ENCODE data around the gene TNP1.

The TNP1 gene, protein sequence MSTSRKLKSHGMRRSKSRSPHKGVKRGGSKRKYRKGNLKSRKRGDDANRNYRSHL

DNA sequence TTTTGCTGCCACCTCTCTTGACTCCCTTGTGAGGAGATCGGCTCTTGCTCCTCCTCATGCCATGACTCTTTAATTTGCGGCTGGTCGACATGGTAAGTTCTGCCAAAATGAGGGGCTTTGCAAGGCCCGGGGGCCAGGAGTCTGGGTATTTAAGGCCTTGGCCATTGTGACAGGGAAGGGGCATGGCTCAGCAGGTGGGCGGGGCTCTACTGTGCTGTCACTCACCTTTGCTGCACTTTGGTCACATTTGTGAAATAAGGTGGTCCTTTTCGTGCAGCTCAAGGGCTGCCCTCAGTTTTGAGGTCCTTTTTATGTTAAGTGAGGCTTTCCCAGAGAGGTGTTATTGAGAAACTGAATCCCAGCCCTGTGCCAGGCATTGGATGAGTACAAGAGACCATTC lies at the start of gene TNP1:
Gene TNP1 (minus strand): TSS at position 121 of the 400 bp plus-strand sequence. CDS start 30 bp downstream, at position 91.
- DNase-seq, result no peak

DNA sequence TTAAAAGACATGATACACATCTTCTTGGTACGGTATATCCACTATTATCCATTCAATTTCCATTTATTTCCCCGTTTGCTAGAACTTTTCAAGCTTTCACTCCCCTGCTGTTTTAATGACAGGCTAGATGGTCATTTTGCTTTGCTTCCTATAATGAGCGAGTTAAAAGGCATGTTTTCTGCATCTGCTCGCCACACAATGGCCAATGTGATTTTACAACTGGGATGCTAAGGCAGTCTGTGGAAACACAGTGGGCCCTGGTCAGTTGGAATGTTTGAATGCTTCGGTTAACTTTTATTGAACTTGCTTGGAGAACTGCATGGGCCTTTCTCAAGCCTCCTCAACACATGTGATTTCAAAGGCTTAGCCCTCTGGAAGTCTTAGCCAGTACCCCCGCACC lies 48.4 kb upstream of the TNP1 start:
- DNase-seq, result peak; percentile 57

DNA sequence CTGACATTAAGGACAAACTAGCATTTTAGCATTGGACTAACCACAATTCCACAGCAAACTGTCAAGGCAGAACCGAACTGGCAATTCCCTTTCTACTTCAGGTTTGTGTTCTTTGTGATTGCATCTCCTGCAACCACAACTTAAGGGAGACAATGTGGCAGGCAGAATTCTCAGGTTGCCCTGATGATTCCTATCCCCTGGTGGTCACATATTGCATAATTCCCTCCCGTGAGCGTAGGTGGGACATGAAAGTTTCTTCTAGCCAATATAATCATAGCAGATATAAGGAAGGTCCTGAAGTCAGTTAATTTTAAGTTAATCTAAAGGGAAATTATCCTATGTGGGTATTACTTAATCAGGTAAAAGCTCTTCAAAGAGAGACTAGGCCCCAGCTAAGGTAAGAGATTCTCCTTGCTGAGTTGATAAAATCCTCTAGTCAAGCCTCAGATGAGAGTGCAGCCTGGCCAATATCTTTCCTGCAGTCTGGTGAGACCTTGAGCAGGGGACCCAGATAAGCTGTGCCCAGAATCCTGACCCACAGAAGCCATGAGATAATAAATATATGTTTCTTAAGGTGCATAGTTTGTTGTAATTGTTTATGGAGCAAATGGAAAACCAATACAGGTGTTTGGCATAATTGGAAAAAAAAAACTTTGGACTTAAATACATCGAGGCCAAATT lies 45.9 kb upstream of the TNP1 start:
- no peak for DNase-seq

DNA sequence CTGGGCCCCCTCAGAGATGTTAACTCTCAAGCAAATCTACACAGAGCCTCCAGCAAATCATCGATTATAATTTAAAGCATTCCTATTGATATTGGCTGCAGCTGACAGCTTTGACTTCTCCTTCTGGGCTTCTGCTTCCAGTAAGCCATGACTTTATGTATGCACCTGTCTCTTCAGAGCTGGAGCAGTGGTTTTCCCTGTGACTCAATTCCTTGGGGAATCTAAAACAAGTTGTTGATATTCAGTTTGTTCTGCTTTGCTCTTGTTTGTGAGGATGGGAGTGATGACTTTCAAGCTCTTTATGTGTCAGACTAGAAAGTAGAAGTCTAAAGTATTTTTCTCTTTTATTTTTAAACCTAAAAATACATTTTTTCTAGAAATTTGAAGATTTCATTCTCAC lies 45.1 kb upstream of the TNP1 start:
- no peak for DNase-seq

DNA sequence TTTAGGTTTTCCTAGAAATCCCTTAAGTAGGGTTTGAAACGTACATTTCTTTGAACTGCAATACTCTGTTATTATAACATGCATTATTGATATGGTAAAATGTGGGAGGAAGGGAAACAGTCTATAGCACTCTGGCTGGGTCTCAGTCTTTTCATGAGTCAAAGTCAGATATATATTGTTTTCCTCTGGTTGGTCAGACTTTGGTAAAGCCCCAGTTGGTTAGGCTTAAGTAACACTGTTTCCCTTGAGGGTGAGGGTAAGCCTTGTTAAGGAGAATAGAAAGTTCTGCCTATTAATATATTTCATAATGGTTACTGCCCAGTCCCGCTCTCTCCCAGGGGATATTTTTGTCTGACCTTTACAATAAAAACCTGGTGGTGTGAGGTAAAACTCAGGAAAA lies 44.7 kb upstream of the TNP1 start:
- DNase-seq, result no peak

DNA sequence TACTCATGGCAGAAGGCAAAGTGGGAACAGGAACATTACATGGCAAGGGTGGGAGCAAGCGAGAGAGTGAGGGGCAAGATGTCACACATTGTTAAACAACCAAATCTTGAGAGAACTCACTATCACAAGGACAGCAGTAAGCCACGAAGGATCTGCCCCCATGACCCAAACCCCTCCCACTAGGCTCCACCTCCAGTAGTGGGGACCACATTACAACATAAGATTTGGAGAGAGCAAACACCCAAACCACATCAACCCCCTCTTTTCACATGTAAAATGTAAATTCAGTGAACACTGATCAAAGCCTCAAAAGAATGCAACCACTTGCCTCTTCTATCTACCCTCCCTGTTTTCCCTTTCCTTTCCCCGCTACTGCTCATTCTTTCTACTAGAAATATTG lies 43.6 kb upstream of the TNP1 start:
- DNase-seq, result no peak

DNA sequence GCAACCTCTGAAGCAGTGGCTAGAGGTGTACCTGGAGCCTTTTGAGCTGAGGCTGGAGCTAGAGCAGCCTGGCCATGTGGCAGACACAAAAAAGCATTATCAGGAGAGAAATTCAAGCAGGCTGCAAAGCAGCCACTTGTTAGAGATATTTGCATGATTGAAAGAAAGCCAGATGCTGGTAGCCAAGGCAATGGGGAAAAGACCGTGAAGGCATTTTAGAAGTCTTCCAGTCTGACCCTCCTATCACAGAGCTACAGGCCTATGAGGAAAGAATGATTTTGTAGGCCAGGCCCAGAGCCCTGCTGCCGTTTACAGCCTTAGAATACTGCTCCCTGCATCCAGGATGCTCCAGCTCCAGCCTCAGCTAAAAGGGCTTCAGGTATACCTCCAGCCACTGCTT lies 41.4 kb upstream of the TNP1 start:
- no peak for DNase-seq

DNA sequence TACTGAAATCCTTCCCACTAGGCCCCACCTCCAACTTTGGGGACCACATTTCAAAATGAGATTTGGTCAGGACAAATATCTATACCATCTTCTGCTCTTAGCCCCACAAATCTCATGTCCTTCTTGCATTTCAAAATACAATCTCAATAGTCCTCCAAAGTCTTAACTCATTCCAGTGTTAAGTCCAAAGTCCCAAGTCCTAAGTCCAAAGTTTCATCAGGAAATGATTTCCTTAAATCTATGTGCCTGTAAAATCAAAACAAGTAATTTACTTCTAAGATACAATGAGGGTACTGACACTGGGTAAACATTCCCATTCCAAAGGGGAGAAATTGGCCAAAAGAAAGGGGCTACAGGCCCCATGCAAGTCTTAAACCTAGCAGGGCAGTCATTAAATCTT lies 40.5 kb upstream of the TNP1 start:
- no peak for DNase-seq

DNA sequence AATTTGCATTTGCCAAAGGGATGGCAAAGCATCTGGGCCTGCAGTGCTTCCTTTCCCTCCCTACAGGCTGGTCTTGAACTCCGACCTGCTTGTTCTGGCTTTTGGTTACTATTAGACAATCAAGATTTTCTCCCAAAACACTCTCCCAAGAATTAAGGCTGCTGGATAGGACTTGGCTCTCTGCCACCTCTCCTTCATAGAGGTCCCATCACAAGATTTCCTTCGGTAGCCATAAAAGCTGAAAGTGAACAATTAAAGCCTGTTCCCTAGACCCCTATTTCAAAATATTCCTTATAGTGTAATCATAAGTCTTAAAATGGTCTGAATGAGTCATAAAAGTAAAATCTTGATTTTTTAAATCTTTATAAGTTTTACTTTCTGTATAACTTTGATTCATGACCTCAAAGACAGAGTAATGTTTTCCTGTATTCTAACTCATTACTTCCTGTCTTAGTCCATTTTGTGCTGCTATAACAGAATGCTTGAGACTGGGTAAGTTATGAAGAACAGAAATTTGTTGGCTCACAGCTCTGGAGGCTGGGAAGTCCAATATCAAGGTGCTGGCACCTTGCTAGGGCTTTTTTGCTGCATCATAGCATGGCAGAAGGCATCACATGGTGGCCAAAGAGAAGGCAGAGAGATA lies 37.8 kb upstream of the TNP1 start:
- no peak for DNase-seq

DNA sequence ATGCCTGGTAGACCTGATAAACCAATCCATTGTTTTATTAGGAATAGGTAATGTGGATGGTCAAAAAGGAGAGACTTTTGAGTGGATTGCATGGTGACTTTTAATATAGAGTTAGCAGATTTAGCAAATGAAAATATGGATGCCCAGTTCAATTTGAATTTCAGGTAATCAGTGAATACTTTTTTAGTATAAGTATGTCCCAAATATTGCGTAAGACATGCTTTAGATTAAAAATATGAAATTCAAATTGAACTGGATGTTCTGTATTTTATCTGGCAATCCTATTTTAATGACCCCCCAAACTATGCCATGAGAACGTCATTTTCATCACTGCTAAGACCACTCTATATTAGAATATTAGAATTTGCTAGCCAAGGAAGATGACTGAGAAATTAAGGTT lies 30.3 kb upstream of the TNP1 start:
- no peak for DNase-seq

DNA sequence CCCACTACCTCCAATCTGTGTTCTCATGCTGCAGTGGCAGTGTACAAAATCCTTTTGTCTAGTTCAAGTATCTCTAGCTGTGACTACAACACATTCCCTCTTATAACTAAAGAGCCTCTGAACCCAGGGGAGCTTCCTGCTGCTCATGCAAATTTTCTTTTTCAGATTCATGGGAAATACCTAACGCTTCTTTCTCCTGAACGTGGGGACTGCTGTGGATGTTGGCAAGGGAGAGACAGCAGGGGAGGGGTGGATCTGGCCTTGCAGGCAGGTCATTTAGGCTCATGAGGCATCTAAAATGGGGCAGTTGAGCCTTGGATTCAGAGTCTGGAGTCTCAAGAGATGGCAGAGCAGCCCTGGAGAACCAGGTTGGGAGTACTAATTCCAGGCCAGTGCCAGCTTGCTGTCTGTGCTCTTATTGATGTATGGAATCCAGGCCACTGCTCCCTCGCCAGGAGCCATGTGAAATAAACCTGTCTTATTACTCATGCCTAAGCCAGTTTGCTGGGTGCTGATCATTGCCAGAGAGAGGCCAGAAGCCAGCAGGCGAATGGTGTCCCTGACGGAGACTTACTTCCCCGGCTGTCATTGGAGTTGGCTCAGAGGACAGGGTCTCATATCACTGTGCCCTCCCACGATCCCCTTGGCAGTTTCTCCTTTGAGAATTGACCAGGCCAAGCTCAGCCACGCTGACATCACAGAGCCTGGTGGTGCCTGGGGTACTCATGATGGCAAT lies 29.2 kb upstream of the TNP1 start:
- DNase-seq, result no peak

DNA sequence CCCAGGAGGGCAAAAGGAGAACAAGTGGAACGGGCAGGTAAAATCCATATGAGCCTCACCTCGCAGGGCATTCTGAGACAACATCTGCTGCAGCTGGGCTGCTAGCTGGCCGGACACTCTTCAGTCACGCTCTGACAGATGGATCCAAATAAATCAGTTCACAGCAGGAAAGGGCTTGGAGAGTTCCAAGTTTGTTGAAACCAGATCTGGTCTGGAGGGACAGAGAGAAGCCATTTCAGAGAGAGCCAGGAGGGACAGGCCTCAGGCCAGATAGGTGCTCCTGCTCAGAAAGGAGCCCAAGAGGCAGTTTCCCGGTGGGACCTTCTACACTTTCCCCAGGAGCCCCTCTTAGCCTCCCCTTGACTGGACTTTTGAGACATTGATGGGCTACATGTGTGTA lies 28.2 kb upstream of the TNP1 start:
- no peak for DNase-seq

DNA sequence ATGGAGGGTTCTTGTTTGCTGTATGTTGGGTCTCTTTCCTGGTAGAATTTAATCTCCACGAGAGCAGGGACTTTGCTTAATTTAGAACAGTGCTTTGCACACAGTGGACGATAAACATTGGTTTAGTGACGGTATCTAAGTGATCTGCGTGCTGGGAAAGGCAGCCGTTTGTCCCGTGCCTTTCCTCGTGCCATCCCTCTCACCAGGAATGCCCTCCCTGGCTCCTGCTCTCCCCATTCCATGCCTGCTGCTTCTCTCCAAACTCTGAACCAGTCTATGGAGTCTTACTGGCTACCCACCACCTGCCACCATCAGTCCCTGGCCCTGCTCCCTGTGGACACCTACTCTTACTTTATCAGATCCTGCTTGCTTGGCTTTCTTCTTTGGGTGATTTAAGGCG lies 27.3 kb upstream of the TNP1 start:
- no peak for DNase-seq

DNA sequence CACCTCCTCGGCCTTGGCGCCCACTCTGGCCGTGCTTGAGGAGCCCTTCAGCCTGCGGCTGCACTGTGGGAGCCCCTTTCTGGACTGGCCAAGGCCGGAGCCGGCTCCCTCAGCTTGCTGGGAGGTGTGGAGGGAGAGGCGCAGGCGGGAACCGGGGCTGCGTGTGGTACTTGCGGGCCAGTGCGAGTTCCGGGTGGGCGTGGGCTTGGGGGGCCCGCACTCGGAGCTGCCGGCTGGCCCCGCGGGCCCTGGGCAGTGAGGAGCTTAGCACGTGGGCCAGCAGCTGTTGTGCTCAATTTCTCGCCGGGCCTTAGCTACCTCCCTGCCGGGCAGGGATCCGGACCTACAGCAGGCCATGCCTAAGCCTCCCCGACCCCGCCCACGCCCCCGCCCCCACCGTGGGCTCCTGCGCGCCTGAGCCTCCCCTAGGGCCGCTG lies 25.3 kb upstream of the TNP1 start:
- no peak for DNase-seq

DNA sequence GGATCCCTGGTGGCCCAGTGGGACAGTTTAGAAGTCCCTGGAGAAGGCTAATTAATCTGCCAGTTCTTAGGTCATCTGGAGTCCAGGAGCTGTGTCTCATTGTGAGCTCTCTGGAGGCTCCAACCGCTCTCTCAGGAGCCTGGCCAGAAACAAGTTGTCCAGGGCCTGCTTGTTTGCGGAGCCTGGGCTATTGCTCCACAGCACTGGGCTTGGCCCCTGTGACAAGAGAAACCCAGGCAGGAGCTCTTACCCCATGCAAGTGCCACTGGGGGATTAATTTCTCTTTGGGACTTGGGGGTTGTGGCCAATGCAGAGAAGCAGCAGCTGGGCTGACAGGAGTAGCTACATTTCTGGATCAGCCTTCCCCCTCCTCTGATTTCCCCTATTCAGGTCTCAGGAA lies 24.5 kb upstream of the TNP1 start:
- DNase-seq, result no peak

DNA sequence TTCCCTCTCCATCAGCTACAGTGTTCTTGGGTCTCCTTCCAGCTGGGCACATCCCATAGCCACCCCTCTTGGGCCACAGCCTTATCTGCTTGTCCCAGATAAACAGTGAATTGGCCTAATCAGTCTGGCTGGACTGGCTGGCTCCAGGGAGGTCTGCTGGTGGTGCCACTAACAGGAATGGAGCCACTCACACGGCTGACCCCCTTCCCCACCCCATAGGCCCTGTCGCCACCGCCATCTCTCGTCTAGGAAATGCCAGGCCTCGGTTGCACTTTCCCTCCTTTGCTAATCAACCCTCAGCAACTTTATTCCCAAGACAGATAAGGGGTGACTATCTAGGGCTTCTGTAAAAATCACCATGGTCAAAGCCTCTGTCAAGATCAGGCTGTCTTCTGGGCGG lies 23.0 kb upstream of the TNP1 start:
- no peak for DNase-seq

DNA sequence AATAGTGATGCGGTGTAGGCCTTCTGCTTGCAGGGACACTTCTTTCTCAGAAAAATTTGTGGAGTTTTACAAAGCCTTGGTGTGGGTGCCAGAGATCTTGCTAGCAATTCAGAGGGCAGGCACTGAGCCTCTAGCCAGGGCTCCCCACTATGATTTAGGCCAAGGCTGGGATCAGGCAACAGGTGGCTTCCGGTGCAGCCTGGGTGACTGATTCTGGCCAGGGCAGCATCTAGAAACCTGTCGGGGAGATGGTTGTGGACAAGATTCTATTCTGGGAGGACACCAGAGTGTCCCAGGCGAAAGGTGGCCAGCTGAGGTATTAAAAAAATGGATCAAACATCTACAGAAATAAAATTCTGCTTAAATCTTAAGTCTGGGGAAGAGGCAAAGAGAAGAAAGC lies 21.5 kb upstream of the TNP1 start:
- no peak for DNase-seq

DNA sequence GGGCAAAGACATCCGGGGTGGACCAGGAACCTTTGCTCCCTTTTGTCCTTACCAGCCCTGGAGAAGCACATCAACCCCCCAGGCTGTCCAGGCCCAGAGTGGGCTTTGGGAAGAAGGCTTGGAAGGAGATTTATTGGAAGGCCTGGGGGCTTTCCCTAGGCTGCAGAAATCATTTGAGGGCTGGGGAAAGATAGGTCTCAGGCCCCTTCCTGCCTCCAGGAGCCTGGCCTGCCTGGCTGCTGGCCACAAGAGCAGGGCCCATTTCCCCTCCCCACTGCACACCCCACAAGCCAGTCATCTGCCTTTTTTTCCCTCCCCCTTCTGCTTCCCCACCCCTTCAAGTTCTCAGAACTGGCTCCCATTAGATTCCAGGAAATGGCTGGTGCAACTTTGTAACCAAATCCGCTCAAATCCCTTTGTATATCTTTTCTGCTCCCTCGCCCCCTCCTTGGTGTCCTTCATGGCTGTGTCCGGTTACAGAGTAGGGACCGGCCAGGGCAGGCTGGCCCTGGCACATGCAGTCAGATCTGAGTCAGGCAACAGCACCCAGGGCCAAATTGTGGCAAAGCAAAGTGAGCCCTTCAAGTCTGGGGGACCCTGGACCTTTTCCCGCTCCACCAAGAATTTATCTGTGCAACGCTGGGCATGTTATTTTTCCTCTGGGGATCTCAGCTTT lies 20.8 kb upstream of the TNP1 start:
- no peak for DNase-seq

DNA sequence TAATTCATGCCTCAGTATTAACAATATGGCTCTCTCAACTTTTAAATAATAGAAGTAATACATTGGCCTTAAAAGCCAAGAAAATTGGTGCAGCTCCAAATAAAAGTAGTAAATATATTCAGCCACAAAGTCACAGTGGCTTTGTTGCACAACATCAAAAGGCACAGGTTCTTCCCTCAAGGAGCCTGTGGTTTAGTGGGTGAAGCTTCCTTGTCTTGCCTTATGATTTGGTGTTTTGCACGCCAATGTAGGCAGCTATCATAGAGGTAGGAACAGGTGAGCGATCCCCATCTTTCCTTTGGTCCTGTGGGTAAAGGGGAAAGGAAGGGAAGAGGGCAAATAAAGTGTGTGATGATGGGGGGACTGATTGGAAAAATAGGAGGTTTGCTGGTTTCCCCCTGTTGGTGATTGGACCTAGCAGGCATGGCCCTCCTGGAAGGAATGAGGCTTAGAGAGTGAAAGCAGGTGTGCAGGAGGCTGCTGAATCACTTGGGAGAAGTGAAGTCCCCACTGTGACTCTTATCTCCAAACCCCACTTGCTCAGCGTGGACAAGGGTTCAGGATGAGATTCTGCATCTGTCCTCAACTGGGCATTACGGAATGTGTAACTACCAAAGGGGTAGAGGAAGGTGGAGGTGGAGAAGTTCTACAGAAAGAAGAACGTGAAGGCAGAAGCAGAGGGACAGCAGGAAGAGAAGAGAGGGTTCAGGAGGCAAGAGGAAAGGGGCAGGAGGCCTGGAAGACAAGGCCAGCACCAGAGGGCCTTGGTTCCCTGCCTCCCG lies 20.1 kb upstream of the TNP1 start:
- no peak for DNase-seq

DNA sequence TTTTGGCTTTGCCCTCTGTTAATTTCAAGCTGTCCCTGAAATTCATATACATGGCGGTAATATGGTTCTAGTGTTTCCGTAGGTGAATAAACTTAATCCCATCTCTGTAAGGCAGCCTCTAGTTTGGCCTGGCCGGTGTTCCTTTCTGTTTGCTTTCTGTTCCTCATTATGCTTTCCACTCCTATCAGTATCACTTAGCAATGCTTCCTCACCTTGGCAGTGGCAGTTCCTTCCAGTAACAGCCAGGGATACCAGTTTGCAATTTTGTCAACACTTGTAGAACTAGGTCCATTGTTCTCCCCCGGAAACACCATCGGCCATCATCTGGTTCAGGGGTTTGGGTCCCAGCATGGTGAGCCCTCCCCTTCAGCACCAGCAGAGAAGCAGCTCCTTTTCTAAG lies 18.2 kb upstream of the TNP1 start:
- no peak for DNase-seq

DNA sequence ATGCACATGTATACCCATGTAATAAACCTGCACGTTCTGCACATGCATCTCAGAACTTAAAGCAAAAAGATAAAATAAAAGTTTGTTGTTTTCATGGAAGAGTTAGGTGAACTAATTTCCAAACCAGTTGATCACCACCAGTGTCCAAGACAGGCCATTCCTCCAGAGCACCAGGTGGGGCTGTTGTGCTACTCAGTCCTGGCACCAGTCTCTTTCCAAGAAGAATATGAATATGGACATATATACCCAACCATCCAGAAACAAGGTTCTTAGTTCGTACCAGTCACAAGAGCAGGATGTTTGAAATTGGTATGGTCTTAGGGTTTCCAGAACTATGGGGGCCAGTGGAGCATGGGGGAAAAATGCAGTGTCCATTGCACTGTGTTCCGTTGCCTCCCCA lies 17.2 kb upstream of the TNP1 start:
- no peak for DNase-seq

DNA sequence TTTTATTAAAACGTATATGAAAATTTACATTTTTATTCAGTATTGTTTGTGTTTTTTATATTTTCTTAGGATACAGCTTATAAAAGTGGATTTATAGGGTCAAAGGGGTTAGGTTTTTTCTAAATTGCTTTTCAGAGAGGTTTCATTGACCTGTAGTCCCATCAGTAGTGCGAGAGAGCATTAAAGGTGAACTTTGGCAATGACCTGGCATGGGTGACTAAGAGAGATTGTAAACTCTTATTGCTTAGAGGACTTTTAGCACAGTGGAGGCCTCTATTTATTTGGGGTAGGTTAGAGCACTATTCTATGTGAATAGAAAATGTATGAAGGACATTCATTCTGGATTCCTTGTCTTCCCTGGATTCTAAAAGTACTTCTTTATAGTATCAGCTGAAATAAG lies 16.0 kb upstream of the TNP1 start:
- no peak for DNase-seq

DNA sequence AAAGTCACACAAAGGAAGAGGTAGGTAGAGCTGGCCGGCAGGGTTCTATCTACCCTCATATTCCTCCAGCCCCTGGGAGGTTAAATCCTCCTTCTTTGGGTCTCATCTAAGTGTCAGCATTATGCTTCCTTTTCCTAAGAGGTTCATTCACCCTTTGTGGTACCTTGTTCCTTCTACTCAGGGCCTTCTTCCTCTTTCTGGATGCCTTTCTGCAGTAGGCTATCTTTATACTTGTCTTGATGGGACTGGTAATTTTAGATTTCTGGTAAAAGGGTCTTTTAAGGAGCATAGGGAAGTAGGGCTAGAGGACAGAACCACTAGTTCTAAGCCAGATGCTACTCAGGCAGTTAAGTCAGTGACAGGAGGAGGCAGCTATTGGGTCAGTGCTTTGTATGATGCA lies 13.7 kb upstream of the TNP1 start:
- DNase-seq, result no peak

All from NCI-H1417 treated with DMSO at 0.1 percent for 48 hours (cell line).